ENCODE data around the gene DIPK1A. TPM values are rescaled to one million over a fixed set of nuclear protein-coding genes. Genes with fewer than 3 reads are reported as not detected.

The DIPK1A gene
- total RNA-seq, 1 experiment from 2014 or later, result 3.8 TPM

GRCh38 chr1:93003981-93004380 lies 42.7 kb upstream of the DIPK1A start:
- no peak for DNase-seq
- H2BK12ac ChIP-seq (ENCODE audit: insufficient read length, low read depth, low read length), result no peak overlapping the region
- no peak overlapping the region for H3K4me2 ChIP-seq (ENCODE audit: insufficient read depth, insufficient read length, low read length)
- H3K4me1 ChIP-seq (ENCODE audit: insufficient read depth, low read length), result peaks cover 3% of the 10 kb centered on the region; the same call in 1 of the 2 replicates
- H2AK5ac ChIP-seq (ENCODE audit: insufficient read length, low read length), result no peak overlapping the region
- WGBS (ENCODE audit: extremely low coverage, insufficient read length, low lambda C conversion rate), result no CpG with 5 or more reads among the region's 5 CpGs
- H3K56ac ChIP-seq (ENCODE audit: insufficient read length, low read depth, low read length), result no peak overlapping the region
- H2BK15ac ChIP-seq (ENCODE audit: low read depth, low read length), result no peak overlapping the region
- Mint-ChIP-seq H3K36me3 (ENCODE audit: insufficient read depth in 1 of 3, low read depth in 3 of 3) (no peaks in the 10 kb centered on the region), H3K4me3 (no peak overlapping the region), H3K4me1 (peaks cover 22 to 36% of the 10 kb centered on the region in 2 experiments), H3K27me3 (ENCODE audit: low read depth) (no peaks in the 10 kb centered on the region), H3K27ac (no peak overlapping the region), H3K9me3 (no peaks in the 10 kb centered on the region)
- no peaks in the 10 kb centered on the region for H3K27me3 ChIP-seq (ENCODE audit: insufficient read depth, low read length)
- no peak overlapping the region for H3K23ac ChIP-seq (ENCODE audit: insufficient read length, low read depth, low read length)
- no peak overlapping the region for H2BK120ac ChIP-seq (ENCODE audit: low read depth, low read length, poor library complexity, severe bottlenecking)
- no peak overlapping the region for H2BK20ac ChIP-seq (ENCODE audit: low read depth, low read length, poor library complexity, severe bottlenecking)
- H3K14ac ChIP-seq (ENCODE audit: insufficient read depth, low read length), result no peak overlapping the region
- no peaks in the 10 kb centered on the region for H3K9me3 ChIP-seq (ENCODE audit: control insufficient read depth, low read depth, low read length)
- H4K5ac ChIP-seq (ENCODE audit: insufficient read length, low read depth, low read length), result no peak overlapping the region
- H3K79me1 ChIP-seq (ENCODE audit: insufficient read depth, low read depth, low read length, poor library complexity, severe bottlenecking), result no peaks in the 10 kb centered on the region
- H3T11ph ChIP-seq (ENCODE audit: low read length), result no peak overlapping the region
- H4K91ac ChIP-seq (ENCODE audit: insufficient read length, low read depth, low read length), result no peak overlapping the region
- no peak overlapping the region for H2BK5ac ChIP-seq (ENCODE audit: insufficient read length, low read length)
- H3K9ac ChIP-seq (ENCODE audit: extremely low read depth, insufficient read length, low read length), result no peak overlapping the region
- TF ChIP-seq CTCF (conservative IDR thresholded peaks at IDR 0.05), result no peak
- H4K8ac ChIP-seq (replicated peaks; ENCODE audit: insufficient read length, low read depth, low read length), result no peak overlapping the region
- H3K79me2 ChIP-seq (ENCODE audit: insufficient read depth, low read length), result no peaks in the 10 kb centered on the region
- H3K4ac ChIP-seq (ENCODE audit: low read depth, low read length), result no peak overlapping the region
- H3K23me2 ChIP-seq (ENCODE audit: insufficient read length, low read depth, low read length, poor library complexity, severe bottlenecking), result no peaks in the 10 kb centered on the region
- no peak overlapping the region for H2AFZ ChIP-seq (ENCODE audit: low read length)
- no peaks in the 10 kb centered on the region for H4K20me1 ChIP-seq (ENCODE audit: control insufficient read depth, insufficient read depth, insufficient read length)
- H3K18ac ChIP-seq (ENCODE audit: insufficient read length, low read depth, low read length), result no peak overlapping the region
- no peak overlapping the region for H3K27ac ChIP-seq (ENCODE audit: insufficient read length, low read depth, low read length)

All from H9 (cell line).